K562 (cell line): ENCODE results near the gene MT1A.

Experiments used
- ATF3 ChIP-seq, 2 experiments: fragments of 450-650 bp in 1 of 2; sonication (generic) in 1 of 2; formaldehyde crosslinking in 1 of 2; IDR thresholded peaks in 1 of 2; conservative IDR thresholded peaks in 1 of 2; 2 replicates each; pipeline versions ENCODE4 v1.6.1 to v1.8.1; 2016 to 2023; ENCODE audit warnings: mild to moderate bottlenecking in 2 of 2, moderate library complexity in 2 of 2, inconsistent platforms in 1 of 2, missing genetic modification reagents in 1 of 2
- CTCF ChIP-seq, 3 experiments: IDR thresholded peaks in 2 of 3; conservative IDR thresholded peaks in 1 of 3; 2 replicates each; pipeline ENCODE4 v1.5.1; 2011 to 2012; ENCODE audit warnings: low read length in 3 of 3, mild to moderate bottlenecking in 3 of 3, control low read depth in 2 of 3, improper control_type of control experiment in 1 of 3, inconsistent platforms in 1 of 3, low read depth in 1 of 3, mixed read lengths in 1 of 3, moderate library complexity in 1 of 3; ENCODE audit not compliant: insufficient read depth in 2 of 3
- ETS1 ChIP-seq: conservative IDR thresholded peaks from 2 replicates; pipeline ENCODE4 v1.6.1; 2011; ENCODE audit warnings: low read depth, mild to moderate bottlenecking, low read length; ENCODE audit not compliant: control insufficient read depth
- IRF2 ChIP-seq: sonication (generic); formaldehyde crosslinking; IDR thresholded peaks from 2 replicates; pipeline ENCODE4 v1.8.1; 2022; ENCODE audit warnings: mild to moderate bottlenecking, missing genetic modification reagents
- SNIP1 ChIP-seq: fragments of 450-650 bp; IDR thresholded peaks from 2 replicates; pipeline ENCODE4 v1.7.1; 2017; ENCODE audit warnings: low read depth, mild to moderate bottlenecking
- ZNF639 ChIP-seq, 2 experiments: fragments of 200-800 bp in 1 of 2; sonication (Bioruptor generic) in 1 of 2; sonication (generic) in 1 of 2; formaldehyde crosslinking in 1 of 2; IDR thresholded peaks in 1 of 2; conservative IDR thresholded peaks in 1 of 2; 2 replicates each; pipeline versions ENCODE4 v1.5.0 to v1.6.1; 2016 to 2020; ENCODE audit warnings: missing compliant biosample characterization in 1 of 2, missing genetic modification characterization in 1 of 2, missing genetic modification reagents in 1 of 2

GRCh38 chr16:56606071-56606475, 32.4 kb upstream of the MT1A start:
- TF ChIP-seq ZNF639 (CRISPR knock-in tag; conservative IDR thresholded peaks at IDR 0.05 in 1 of 2, IDR thresholded peaks at IDR 0.05 in 1 of 2) (no peak), SNIP1 (no peak), IRF2 (CRISPR knock-in tag) (no peak), CTCF (IDR thresholded peaks at IDR 0.05 in 2 of 3, conservative IDR thresholded peaks at IDR 0.05 in 1 of 3; ENCODE audit: insufficient read depth in 2 of 3, low read depth in 1 of 3, low read length in 3 of 3) (no peak), ATF3 (IDR thresholded peaks at IDR 0.05) (peak; percentile 81), ATF3 (CRISPR knock-in tag; conservative IDR thresholded peaks at IDR 0.05) (no peak), ETS1 (no peak)
